Posterior cingulate gyrus (tissue), 11 donors: ENCODE measurements around the gene EFCAB10.
"Not testable (repeated sequence)": the region's sequence is repeated elsewhere in the genome, so short reads cannot be mapped to it uniquely, and the experiment has no call there.

Experiments used
- DNase-seq, 10 donors: peaks; one replicate each; pipeline versions ENCODE4 v3.0.0 to v3.0.0-alpha.2; 2020 to 2021; ENCODE audit warnings: mixed read lengths in 3 of 10
- intact Hi-C: fragments of 100-400 bp; cut with DNase I; formaldehyde crosslinking; loops from one replicate; pipeline ENCODE4 v1.15.1; 2023

Gene EFCAB10

GRCh38 chr7:105600720-105601550, 19.6 kb upstream of the EFCAB10 start:
- intact Hi-C loops = no loop called here
- DNase-seq = peak in 1 of 10 donors; percentile 6

- intact Hi-C loops = no loop called here
- peak in 1 of 10 donors; percentile 3 for DNase-seq
These were observed 18.3 kb upstream of the EFCAB10 start for GRCh38 chr7:105599551-105599950.

GRCh38 chr7:105599080-105599479, 17.8 kb upstream of the EFCAB10 start:
- intact Hi-C loops = not testable (repeated sequence)
- DNase-seq = peak in 1 of 10 donors; percentile 14

GRCh38 chr7:105596866-105597265, 15.6 kb upstream of the EFCAB10 start:
- intact Hi-C loops = no loop called here
- DNase-seq = no peak

- peak in 1 of 10 donors; percentile 19 for DNase-seq
- intact Hi-C loops = no loop called here
These were observed 12.7 kb upstream of the EFCAB10 start for GRCh38 chr7:105594034-105594433.

- intact Hi-C loops = no loop called here
- no peak for DNase-seq
These were observed 10.2 kb upstream of the EFCAB10 start for GRCh38 chr7:105591522-105591921.

GRCh38 chr7:105590793-105591192, 9.5 kb upstream of the EFCAB10 start:
- intact Hi-C loops = no loop called here
- DNase-seq = no peak

GRCh38 chr7:105589356-105590077, 8.2 kb upstream of the EFCAB10 start:
- intact Hi-C loops = loop anchor here (5.0 kb wide), 1 partner anchor 187 kb away; no protein-coding TSS in a partner anchor
- peak; percentile 56 to 96 (median 75) for DNase-seq

- intact Hi-C loops = loop anchor here (5.0 kb wide), 1 partner anchor 186 kb away; no protein-coding TSS in a partner anchor
These were observed 6.8 kb upstream of the EFCAB10 start for GRCh38 chr7:105587909-105588635.

GRCh38 chr7:105585850-105586500, 4.7 kb upstream of the EFCAB10 start:
- DNase-seq = no peak
- intact Hi-C loops = loop anchor here (5.0 kb wide), 1 partner anchor 184 kb away; no protein-coding TSS in a partner anchor

More at GRCh38 chr7:105587909-105588635, 6.8 kb upstream of the EFCAB10 start:
- no peak for DNase-seq

GRCh38 chr7:105584165-105584564, 2.9 kb upstream of the EFCAB10 start:
- intact Hi-C loops = no loop called here
- no peak for DNase-seq

- intact Hi-C loops = no loop called here
These were observed 1.8 kb upstream of the EFCAB10 start for GRCh38 chr7:105583061-105583460.

GRCh38 chr7:105580022-105580740, 1.1 kb downstream of the EFCAB10 start:
- DNase-seq = no peak
- intact Hi-C loops = no loop called here

More at GRCh38 chr7:105583061-105583460, 1.8 kb upstream of the EFCAB10 start:
- DNase-seq = no peak

GRCh38 chr7:105578496-105578895, 2.8 kb downstream of the EFCAB10 start:
- intact Hi-C loops = no loop called here
- DNase-seq = no peak

GRCh38 chr7:105577251-105577650, 4.0 kb downstream of the EFCAB10 start:
- intact Hi-C loops = no loop called here
- no peak for DNase-seq

GRCh38 chr7:105571891-105572290, 9.4 kb downstream of the EFCAB10 start:
- DNase-seq = no peak
- intact Hi-C loops = no loop called here

GRCh38 chr7:105567821-105568220, 13.5 kb downstream of the EFCAB10 start:
- no peak for DNase-seq
- intact Hi-C loops = no loop called here

GRCh38 chr7:105567024-105567423, 14.3 kb downstream of the EFCAB10 start:
- intact Hi-C loops = no loop called here
- no peak for DNase-seq

- intact Hi-C loops = no loop called here
- DNase-seq = no peak
These were observed 16.1 kb downstream of the EFCAB10 start for GRCh38 chr7:105565190-105565589.

- intact Hi-C loops = no loop called here
- no peak for DNase-seq
These were observed 21.4 kb downstream of the EFCAB10 start for GRCh38 chr7:105559926-105560325.
